ENCODE measurements around the gene GDI1.

Gene GDI1

DNA sequence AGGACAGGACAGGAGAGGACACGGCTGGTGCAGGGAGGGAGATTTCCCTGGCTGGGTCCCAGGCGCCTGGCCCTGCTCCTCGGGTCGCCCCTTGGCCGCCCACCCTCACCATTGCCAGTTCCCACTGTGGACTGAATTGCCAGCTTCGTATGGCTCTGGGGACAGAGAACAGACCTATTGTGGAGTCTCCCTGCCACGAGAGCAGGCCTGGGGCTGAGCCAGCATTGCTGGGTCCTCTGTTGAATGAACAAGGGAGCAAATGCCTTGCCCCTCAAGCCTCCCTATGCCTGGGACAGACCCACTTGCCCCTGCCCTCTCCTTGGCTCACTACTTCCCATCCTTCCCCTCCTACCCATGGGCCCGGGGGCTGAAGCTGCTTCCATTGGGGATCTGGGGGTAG, 25.4 kb downstream of the GDI1 start:
- no peak for DNase-seq (ENCODE audit: low read depth)

DNA sequence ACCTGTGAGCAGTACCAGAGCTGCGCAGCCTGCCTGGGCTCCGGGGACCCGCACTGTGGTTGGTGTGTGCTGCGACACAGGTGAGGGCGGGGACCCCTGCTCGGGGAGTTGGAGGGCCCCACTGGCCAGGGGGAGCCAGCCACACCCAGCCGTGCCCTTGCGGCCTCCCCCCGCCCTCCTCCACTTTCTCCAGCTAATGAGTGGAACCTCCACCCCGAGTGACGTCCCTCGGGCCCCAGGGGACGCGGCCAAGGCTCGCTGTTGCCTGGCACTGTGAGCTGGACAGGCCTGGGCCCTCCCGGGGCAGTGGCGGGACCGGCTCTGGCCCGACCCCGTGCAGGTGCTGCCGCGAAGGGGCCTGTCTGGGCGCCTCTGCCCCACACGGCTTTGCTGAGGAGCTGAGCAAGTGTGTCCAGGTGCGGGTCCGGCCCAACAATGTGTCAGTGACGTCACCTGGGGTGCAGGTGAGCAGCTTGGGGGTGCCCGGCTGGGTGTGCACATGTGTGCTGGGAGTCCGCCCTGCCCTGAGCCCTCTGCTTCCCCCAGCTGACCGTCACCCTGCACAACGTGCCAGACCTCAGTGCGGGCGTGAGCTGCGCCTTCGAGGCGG, 26.8 kb downstream of the GDI1 start:
- no peak for DNase-seq (ENCODE audit: low read depth)

DNA sequence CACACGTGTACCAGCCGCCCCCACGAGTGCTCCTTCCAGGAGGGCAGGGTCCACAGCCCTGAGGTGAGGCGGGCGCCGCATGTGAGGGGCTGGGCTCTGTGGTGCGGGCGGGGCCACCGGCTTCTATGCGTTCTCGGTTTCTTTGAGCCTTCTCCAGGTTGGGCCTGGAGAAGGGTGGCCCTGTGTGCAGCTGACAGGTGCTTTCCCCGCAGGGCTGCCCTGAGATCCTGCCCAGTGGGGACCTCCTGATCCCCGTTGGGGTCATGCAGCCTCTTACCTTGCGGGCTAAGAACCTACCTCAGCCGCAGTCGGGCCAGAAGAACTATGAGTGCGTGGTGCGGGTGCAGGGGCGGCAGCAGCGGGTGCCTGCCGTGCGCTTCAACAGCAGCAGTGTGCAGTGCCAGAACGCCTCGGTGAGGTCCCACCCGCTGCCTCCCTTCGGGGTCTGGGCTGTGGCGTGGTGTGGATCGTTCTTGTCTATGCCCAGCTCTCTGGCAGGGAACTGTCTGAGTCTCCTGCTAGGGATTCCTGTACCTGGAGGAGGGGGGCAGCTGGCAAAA, 27.9 kb downstream of the GDI1 start:
- DNase-seq (ENCODE audit: low read depth) = no peak

DNA sequence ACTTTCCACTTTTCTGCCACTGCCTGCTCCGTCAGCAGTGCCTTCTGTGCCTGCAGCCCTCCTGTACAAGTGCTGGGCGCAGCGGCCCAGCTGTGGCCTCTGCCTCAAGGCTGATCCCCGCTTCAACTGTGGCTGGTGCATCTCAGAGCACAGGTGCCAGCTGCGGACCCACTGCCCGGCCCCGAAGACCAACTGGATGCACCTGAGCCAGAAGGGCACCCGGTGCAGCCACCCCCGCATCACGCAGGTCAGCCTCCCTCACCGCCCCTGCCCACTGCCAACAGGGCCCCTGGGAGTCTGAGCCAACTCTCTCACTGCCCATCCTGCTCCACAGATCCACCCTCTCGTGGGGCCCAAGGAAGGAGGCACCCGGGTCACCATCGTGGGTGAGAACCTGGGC, 28.6 kb downstream of the GDI1 start:
- DNase-seq (ENCODE audit: low read depth) = no peak

DNA sequence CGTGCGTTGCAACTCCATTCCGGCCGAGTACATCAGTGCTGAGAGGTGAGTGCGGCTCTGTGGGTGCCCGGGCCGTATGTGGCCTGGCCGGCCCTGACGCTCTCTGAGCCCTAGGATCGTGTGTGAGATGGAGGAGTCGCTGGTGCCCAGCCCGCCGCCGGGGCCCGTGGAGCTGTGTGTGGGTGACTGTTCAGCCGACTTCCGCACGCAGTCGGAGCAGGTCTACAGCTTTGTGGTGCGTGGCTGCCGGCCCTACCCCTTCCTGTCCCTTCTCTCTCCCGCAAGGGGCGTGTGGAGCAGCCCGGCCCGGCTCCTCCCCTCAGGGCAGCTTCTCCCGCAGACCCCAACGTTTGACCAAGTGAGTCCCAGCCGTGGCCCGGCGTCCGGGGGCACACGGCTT, 29.1 kb downstream of the GDI1 start:
- DNase-seq (ENCODE audit: low read depth) = no peak

DNA sequence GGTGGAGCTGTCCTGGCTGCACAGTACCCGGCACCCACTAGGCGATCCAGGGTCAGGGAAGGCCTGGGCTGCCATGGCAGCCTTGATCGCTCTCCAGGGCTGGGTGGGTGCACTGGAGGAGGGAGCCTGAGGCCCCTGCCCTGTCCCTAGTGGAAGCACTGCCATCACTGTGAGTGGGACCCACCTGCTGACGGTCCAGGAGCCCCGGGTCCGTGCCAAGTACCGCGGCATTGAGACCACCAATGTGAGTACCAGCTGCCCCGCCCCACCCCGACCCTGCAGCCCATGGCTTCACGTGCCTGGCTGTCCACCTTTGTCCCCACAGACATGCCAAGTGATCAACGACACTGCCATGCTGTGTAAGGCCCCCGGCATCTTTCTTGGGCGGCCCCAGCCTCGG, 30.0 kb downstream of the GDI1 start:
- DNase-seq (ENCODE audit: low read depth) = no peak

DNA sequence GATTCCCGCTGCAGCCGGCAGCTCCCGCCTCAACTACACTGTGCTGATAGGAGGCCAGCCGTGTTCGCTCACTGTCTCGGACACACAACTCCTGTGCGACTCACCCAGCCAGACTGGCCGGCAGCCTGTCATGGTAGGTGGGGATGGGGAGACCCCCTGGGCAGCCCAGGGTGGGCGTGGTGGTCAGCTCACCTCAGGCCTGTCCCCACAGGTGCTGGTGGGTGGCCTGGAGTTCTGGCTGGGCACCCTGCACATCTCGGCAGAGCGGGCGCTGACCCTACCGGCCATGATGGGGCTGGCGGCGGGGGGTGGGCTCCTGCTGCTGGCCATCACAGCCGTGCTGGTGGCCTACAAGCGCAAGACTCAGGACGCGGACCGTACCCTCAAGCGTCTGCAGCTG, 30.6 kb downstream of the GDI1 start:
- DNase-seq (ENCODE audit: low read depth) = no peak

DNA sequence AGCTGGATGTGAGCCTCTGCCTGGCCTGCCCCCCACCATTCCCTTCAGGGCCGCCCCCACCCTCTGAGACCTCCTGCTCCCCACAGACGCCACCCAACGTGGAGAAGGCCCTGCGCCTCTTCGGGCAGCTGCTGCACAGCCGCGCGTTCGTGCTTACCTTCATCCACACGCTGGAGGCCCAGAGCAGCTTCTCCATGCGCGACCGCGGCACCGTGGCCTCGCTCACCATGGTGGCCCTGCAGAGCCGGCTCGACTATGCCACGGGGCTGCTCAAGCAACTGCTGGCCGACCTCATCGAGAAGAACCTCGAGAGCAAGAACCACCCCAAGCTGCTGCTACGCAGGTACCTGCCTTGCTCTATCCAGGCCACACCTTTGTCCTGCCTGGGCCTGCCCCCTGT, 31.3 kb downstream of the GDI1 start:
- DNase-seq (ENCODE audit: low read depth) = no peak

DNA sequence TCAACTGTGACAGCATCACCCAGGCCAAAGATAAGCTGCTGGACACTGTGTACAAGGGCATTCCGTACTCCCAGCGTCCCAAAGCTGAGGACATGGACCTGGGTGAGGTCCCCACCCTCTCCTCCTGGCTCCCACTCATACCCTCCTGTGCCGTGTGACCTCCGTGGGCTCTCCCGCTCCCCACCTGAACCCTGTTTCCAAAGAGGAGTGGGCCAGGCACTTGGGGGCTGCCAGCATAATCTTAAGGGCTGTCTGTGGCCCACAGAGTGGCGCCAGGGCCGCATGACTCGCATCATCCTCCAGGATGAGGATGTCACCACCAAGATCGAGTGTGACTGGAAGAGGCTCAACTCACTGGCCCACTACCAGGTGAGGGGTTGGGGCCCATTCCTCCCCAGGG, 32.2 kb downstream of the GDI1 start:
- no peak for DNase-seq (ENCODE audit: low read depth)

DNA sequence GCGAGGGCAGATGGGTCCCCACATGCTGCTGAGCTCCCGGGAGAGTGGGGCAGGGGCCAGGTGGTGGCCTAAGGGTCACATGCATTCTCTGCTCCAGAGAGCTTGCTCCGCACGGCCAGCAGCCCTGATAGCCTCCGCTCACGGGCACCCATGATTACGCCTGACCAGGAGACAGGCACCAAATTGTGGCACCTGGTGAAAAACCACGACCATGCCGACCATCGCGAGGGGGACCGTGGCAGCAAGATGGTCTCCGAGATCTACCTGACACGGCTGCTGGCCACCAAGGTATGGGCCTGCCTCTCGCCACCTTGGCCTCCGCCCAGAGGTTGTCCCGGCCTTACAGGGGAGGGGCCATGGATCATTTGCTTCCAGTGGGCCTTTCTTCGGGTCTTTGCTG, 32.9 kb downstream of the GDI1 start:
- no peak for DNase-seq (ENCODE audit: low read depth)

DNA sequence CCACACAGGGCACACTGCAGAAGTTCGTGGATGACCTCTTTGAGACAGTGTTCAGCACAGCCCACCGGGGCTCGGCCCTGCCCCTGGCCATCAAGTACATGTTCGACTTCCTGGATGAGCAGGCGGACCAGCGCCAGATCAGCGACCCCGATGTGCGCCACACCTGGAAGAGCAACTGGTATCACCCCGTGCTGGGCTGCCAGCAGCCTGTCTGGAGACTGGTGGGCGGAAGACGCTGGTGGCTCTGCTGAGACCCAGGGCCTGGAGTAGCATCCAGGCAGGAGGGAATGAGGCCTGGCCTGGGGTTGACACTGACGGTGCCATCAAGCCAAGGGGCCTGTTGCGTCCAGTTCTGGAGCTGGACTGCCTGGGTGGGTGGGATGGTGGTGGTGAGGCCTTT, 33.5 kb downstream of the GDI1 start:
- no peak for DNase-seq (ENCODE audit: low read depth)

DNA sequence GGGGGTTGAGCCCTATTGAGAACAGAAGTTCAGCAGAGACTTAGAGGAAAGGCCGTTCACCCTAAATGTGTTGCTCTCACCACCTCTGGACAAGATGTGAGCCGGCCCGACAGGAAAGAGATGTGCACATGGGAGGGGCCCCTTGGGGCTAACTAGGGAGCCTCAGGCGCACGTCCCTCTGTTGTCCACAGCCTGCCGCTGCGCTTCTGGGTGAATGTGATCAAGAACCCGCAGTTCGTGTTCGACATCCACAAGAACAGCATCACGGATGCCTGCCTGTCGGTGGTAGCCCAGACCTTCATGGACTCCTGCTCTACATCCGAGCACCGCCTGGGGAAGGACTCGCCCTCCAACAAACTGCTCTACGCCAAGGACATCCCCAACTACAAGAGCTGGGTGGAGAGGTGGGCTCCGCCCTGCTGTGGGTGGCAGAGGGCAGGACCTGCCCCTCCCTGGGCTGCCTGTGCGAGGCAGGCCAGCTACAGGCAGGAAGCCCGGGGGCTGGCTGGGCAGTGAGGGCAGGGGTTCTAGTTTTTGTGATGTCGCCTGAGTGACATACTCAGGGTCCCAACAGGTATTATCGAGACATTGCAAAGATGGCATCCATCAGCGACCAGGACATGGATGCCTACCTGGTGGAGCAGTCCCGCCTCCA, 34.1 kb downstream of the GDI1 start:
- no peak for DNase-seq (ENCODE audit: low read depth)

DNA sequence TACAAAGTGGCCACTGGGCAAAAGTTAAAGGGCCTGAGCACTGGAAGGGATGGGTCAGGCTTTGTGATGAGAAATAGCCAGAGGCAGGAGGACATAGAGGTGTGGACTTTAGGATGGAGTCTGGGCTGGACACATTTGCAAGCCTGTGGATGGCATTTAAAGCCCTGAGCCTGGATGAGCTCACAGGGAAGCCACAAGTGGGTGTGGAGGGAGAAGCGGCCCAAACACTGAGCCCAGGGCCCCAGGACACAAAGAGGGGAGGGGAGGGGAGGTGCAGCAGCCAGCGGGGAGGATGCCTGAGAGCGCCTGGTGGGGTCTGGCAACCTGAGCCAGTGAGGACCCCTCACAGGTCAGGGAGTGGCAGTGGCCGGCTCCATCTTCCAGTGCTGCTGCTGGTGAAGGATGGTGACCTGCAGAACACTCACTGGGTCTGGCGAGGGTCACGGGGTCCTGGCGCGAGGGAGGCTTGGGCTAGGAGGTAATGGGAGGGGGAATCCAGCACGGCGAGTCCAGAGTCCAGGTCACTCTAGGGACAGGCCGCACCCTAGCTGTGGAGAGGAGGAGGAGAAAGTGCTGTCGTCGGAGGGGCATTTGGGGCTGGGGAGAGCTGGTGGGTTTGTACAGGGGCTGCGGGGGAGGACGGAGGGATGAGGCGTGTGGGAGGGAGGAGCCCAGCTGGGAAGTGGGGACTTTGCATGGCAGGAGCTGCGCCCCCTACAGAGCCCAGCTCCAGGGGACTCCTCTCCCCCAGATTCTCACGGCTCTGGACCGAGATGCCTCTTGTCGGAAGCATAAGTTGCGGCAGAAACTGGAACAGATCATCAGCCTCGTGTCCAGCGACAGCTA, 35.1 kb downstream of the GDI1 start:
- DNase-seq (ENCODE audit: low read depth) = no peak

DNA sequence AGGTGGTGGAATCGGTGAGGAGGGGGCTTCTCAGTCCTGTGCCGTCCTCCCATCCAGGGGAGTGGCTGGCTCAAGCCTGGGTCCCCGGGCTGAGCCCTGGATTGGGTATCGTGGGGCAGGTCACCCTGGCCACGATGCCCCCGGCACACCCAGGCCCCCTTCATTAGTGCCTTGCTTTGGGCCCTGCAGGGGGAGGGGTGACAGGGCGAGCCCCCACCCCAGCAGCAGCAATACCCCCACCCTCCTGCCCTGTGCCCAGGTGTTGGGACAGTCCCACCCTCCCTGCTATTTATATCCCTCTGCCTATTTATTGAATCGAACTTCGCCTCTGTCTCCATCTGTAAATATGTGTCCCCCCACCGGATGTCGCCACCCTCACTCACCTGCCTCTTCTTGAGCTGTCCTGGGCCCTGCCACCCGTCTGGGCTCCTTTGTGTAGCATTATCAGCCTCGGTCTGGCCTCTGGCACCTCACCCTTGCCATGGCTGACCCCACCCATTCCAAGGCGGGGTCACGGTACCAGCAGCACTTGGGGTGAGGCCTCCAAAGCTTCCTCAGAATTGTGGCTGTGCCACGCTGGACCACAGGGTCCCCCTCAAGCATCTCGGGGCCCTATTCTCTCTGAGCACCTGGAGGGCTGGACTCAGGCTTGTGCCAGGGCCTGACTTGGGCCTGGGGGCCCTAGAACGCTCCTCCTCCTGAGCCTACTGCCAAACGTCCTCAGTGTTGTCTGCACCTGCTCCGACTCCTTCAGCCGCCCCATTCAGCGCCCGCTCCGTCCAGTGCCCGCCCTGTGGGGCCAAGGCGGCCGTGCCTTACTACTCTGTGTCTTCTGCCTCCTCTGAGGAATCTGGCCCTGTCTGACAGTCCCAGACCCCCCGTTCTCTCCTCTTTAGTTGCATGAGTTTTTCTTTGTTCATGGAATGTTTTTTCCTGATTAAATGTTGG, 36.0 kb downstream of the GDI1 start:
- DNase-seq (ENCODE audit: low read depth) = no peak

DNA sequence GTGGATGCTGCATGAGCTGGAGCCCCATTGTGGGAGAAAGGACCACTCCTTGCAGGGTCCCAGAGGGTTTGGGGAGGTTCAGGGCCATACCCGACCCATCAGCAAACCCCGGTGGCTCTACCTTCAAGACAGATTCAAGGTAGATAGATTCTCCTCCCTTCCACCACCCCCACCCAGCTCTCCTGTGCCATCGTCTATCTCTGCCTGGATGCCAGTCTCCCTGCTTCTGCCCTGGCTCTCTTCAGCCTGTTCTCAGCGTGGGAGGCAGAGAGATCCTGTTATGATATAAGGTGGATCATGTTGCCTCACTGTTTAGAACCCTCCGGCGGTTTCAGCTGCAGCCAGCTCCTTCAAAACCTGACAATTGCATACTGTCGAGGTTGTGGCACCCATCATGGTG, 36.7 kb downstream of the GDI1 start:
- no peak for DNase-seq (ENCODE audit: low read depth)

DNA sequence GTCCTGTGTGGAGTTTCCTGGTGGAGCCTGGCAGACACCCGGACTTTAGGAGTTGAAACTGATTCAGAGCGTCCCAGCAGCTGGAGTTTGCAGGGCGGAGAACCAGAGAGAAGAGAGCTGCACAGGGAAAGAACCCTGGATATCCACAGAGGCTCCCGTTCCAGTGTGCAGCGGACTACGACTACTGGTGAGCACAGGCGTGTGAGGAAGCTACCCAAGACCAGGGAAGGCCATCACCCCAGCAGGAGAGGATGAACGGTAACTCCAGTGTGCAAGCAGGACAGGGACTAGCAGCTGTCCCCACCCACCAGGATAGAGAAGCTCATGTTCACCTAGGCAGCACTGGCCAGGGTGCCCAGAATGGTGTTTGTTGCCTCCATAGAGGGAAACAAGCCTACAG, 39.9 kb downstream of the GDI1 start:
- no peak for DNase-seq (ENCODE audit: low read depth)

DNA sequence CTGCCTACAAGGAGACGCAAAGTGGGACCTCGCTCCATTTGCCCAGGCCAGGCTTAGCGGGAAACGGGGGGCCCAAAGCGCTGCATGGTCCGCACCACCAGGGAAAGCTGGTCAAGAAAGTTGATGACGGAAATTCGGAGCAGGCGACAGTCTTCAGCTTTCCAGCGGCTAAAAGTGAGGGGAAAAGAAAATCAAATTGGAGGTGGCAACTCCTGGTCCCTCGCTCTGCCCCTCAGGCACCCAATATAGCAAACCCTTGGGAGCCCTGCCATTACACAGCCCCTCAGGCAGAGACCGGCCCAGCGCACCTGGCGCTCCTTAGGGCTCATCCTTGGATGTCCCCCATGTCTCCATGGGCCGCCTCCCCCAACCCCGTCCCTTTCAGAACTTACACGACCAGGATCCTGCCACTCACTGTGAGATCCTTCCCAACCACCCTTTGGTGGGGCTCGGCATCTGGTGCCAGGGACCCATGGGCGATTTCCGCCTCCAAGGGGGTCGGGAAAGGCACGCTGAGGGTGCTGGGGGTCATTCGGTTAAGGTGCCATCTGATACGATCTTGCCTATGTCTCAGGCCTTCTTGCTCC, 41.0 kb downstream of the GDI1 start:
- no peak for DNase-seq (ENCODE audit: low read depth)

DNA sequence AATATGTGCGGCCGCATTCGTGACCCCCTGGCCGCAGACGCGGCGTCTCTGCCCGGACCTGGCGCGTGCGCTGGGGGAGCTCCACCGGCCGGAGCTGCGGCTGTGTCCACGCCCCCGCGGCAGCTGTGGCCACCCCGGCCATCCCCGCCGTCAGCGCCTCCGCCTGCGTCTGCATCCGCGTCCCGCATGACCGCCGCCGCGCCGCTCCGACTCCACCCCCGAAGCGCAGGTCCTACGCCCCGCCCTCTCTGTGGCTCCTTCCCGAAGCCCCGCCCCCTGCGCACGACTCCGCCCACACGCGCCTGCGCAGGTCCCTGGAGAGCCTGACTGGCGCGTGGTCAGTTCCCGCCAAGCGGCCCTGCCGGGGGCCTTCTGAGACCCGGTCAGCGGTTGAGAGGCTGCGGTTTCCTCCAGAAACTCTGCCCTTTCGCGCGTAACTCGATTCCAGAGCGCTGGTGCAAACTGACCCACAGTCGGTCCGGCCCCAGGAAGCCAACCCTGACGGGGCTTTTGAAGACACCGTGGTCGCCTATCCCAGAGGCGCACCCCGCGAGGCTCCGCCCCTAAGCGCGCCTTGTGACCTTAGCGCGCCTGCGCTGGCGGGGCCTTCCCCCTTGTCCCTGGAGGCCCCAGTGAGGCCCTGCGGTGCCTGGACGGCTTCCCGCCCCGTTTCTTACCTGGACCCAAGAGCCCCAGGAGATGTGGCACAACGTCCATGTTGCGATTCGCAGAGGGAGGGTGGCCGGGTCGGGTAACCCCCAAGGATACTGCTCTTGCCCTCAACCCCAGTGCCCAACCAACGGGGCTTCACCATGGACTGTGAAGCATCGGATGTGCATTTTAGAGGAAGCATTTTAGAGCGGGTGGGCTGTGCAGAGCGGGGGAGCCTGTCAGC, 42.0 kb downstream of the GDI1 start, which contains the start of gene LAGE3:
Gene LAGE3, minus strand, starts transcription at position 554 of the 895 bp plus-strand sequence. Its CDS starts 366 bp downstream, at position 188.
- peak; percentile 88 for DNase-seq (ENCODE audit: low read depth)

DNA sequence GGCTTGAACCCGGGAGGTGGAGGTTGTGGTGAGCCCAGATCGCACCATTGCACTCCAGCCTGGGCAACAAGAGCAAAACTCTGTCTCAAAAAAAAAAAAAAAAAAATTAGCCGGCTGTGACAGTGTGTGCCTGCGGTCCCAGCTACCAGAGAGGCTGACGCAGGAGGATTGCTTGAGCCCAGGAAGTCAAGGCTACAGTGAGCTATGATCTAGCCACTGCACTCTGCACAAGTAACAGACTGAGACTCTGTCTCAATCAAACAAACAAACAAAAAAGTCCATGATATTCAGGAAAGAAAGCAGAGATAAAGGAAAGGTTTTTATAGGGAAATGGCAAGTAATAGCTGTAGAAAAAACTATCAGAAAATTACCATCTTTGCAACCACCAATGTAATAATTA, 44.2 kb downstream of the GDI1 start:
- DNase-seq (ENCODE audit: low read depth) = no peak

DNA sequence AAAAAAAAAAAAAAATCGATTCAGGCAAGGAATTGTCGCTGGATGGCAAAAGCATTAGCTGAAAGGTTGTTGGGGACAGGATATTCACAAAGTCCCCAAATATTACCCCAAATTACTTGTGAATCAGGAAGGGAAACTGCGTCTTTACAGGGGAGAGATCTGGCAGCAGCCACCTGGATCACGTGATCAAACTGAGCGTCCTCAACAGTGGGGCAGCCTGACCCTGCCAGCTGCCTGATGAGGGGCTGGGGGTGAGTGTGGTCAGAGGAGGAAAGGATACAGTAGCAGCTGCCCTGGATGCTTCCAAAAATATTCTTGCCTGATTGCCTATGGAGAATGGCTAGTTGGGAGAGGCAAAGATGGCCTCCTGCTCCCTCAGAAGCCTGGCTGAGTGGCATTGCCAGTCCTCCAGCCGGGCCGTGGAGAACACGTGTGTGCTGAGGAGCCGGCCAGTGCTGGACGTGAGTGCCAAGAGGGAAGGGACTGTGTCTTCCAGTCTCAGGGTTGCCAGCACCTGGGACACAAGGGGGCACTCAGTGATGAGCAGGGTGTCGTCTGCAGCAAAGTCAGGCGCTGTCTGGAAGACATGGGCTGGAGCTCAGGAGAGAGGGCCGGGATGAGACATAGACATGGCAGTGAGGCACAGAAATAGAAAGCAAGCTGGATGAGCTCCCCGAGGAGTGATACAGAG, 45.1 kb downstream of the GDI1 start:
- DNase-seq (ENCODE audit: low read depth) = no peak

Measured in activated gamma-delta T cell treated with anti-CD3 and anti-CD28 coated beads, Interleukin-2, amount 50 U/mL, for 16 hours (primary cell).